NB4 (cell line): ENCODE results near the gene CYLD.

Experiments used
- CTCF ChIP-seq: IDR thresholded peaks from one replicate; pipeline ENCODE4 v1.5.1; 2012; ENCODE audit warnings: low read depth, low read length
- POLR2A ChIP-seq: IDR thresholded peaks from 2 replicates; pipeline ENCODE4 v1.6.1; 2011; ENCODE audit warnings: mild to moderate bottlenecking; ENCODE audit not compliant: insufficient read length; ENCODE audit errors: extremely low read depth

GRCh38 chr16:50802000-50802399 lies 60.1 kb downstream of the CYLD start:
- no peak for TF ChIP-seq CTCF
- TF ChIP-seq POLR2A = no peak
